ENCODE results near the gene ZNF668.

- TF ChIP-seq CTCF (IDR thresholded peaks at IDR 0.05): peak in 1 of 6 experiments; percentile 6
- peak; percentile 96 to 97 for TF ChIP-seq POLR2A (IDR thresholded peaks at IDR 0.05)
These were observed 43.6 kb upstream of the ZNF668 start, which contains the start of gene KAT8 for GRCh38 chr16:31117384-31118222.
